NCI-H2171 (cell line): ENCODE results near the gene PARD3B.
"Not testable (repeated sequence)": the region's sequence is repeated elsewhere in the genome, so short reads cannot be mapped to it uniquely, and the experiment has no call there.

Source experiments
- DNase-seq: peaks from one replicate; lab custom pipeline; 2025; lab: John Stamatoyannopoulos, UW

The PARD3B gene

GRCh38 chr2:205464681-205465080 lies 919.4 kb downstream of the PARD3B start:
- DNase-seq: no peak

GRCh38 chr2:205465791-205466190 lies 920.5 kb downstream of the PARD3B start:
- no peak for DNase-seq

- no peak for DNase-seq
These were observed 926.5 kb downstream of the PARD3B start for GRCh38 chr2:205471776-205472175.

- DNase-seq: no peak
These were observed 928.5 kb downstream of the PARD3B start for GRCh38 chr2:205473791-205474190.

GRCh38 chr2:205474741-205475415 lies 929.6 kb downstream of the PARD3B start:
- no peak for DNase-seq

- DNase-seq: no peak
These were observed 930.1 kb downstream of the PARD3B start for GRCh38 chr2:205475416-205475768.

- no peak for DNase-seq
These were observed 931.9 kb downstream of the PARD3B start for GRCh38 chr2:205477016-205477705.

GRCh38 chr2:205481861-205482260 lies 936.6 kb downstream of the PARD3B start:
- DNase-seq: no peak

- DNase-seq: no peak
These were observed 937.3 kb downstream of the PARD3B start for GRCh38 chr2:205482399-205483081.

- DNase-seq: no peak
These were observed 937.8 kb downstream of the PARD3B start for GRCh38 chr2:205483095-205483494.

GRCh38 chr2:205484215-205484614 lies 938.9 kb downstream of the PARD3B start:
- no peak for DNase-seq

- no peak for DNase-seq
These were observed 939.5 kb downstream of the PARD3B start for GRCh38 chr2:205484764-205485163.

GRCh38 chr2:205493528-205493927 lies 948.3 kb downstream of the PARD3B start:
- not testable (repeated sequence) for DNase-seq

- no peak for DNase-seq
These were observed 949.4 kb downstream of the PARD3B start for GRCh38 chr2:205494537-205495235.

GRCh38 chr2:205495819-205496218 lies 950.5 kb downstream of the PARD3B start:
- DNase-seq: no peak

- no peak for DNase-seq
These were observed 951.1 kb downstream of the PARD3B start for GRCh38 chr2:205496370-205496769.

GRCh38 chr2:205496772-205497171 lies 951.5 kb downstream of the PARD3B start:
- no peak for DNase-seq

- no peak for DNase-seq
These were observed 953.7 kb downstream of the PARD3B start for GRCh38 chr2:205499006-205499405.

GRCh38 chr2:205500065-205500464 lies 954.8 kb downstream of the PARD3B start:
- no peak for DNase-seq

- DNase-seq: no peak
These were observed 955.7 kb downstream of the PARD3B start for GRCh38 chr2:205500951-205501350.

GRCh38 chr2:205501826-205502225 lies 956.6 kb downstream of the PARD3B start:
- no peak for DNase-seq

- no peak for DNase-seq
These were observed 960.1 kb downstream of the PARD3B start for GRCh38 chr2:205505371-205505770.

- no peak for DNase-seq
These were observed 964.4 kb downstream of the PARD3B start for GRCh38 chr2:205509655-205510054.
